ENCODE measurements around the gene ERGIC3. TPM values are rescaled to one million over a fixed set of nuclear protein-coding genes. Genes with fewer than 3 reads are reported as not detected.
A peak's percentile ranks its signal among the peaks of the same experiment; 100 is the strongest.

The ERGIC3 gene
- total and polyA plus RNA-seq, 2 of the 13 experiments (the other 11 are each of a cell fraction or from before 2014, with no cell fraction given): 407 to 670 TPM

GRCh38 chr20:35558451-35558850 lies 16.6 kb downstream of the ERGIC3 start:
- no peak overlapping the region for H3K4me3 ChIP-seq (replicated peaks in 1 of 3; ENCODE audit: insufficient read depth in 1 of 3, low read depth in 2 of 3, low read length in 3 of 3)
- H4K20me1 ChIP-seq (ENCODE audit: insufficient read depth, low read length): no peaks in the 10 kb centered on the region
- WGBS (ENCODE audit: low lambda C conversion rate): 94% methylated on average over 4 of the region's 4 CpGs
- H3K4me2 ChIP-seq (ENCODE audit: low read depth, low read length): no peak overlapping the region
- peaks cover 9% of the 10 kb centered on the region; the same call in 1 of the 2 replicates for H3K4me1 ChIP-seq (ENCODE audit: insufficient read depth, low read length)
- FAIRE-seq: no peak
- no peak for DNase-seq (ENCODE audit: low spot score)
- H3K27me3 ChIP-seq (ENCODE audit: control insufficient read depth in 1 of 2, insufficient read depth in 2 of 2, low read length in 2 of 2): no peaks in the 10 kb centered on the region
- intact Hi-C loops (cut with micrococcal nuclease; ENCODE audit: unreplicated experiment): no loop called here
- H3K79me2 ChIP-seq (ENCODE audit: insufficient read depth, low read length): no peaks in the 10 kb centered on the region
- no TSS peak for BruUV-seq (replicated peaks)
- POLR2A ChIA-PET: interaction anchor here (0.9 to 1.5 kb wide), 3 partner anchors 17 to 91 kb away, joined by 3 to 5 read pairs (median 3); partner anchors contain the start of genes ERGIC3 and SPAG4
- H2AFZ ChIP-seq (ENCODE audit: low read length): no peak overlapping the region
- no peaks in the 10 kb centered on the region for H3K9me3 ChIP-seq (ENCODE audit: low read length)
- no peak overlapping the region for H3K27ac ChIP-seq (ENCODE audit: extremely low read length, insufficient read depth, low read length)
- peaks cover 24 to 52% of the 10 kb centered on the region in 2 experiments for H3K36me3 ChIP-seq (replicated peaks in 1 of 2; ENCODE audit: control insufficient read depth in 1 of 2, insufficient read depth in 2 of 2, low read length in 2 of 2)
- CTCF ChIA-PET (ENCODE audit: low intra/inter-chr PET ratio, low total read pairs): no interaction called here
- TF ChIP-seq SIX4 (CRISPR knock-in tag; IDR thresholded peaks at IDR 0.05) (no peak), ZFP91 (CRISPR knock-in tag; IDR thresholded peaks at IDR 0.05; ENCODE audit: borderline replicate concordance) (0 out of 2 replicates have a peak, but pooled peaks have one; percentile 8), EP300 (IDR thresholded peaks at IDR 0.05; ENCODE audit: low read depth in 2 of 2, low read length in 2 of 2) (no peak), EP300 (CRISPR knock-in tag; IDR thresholded peaks at IDR 0.05; ENCODE audit: borderline replicate concordance) (no peak)
- H3K9ac ChIP-seq (ENCODE audit: insufficient read depth, low read depth, low read length): no peak overlapping the region
- no peak for ATAC-seq
- in situ Hi-C loops (cut with HindIII; ENCODE audit: extremely low pct_ligation_motif_present, low pct_unique_long_range_greater_than_20kb): no loop called here

GRCh38 chr20:35559042-35559693 lies 17.3 kb downstream of the ERGIC3 start:
- WGBS (ENCODE audit: low lambda C conversion rate): 93% methylated on average over 24 of the region's 24 CpGs
- in situ Hi-C loops (cut with HindIII; ENCODE audit: extremely low pct_ligation_motif_present, low pct_unique_long_range_greater_than_20kb) (no loop called here), intact Hi-C loops (cut with micrococcal nuclease; ENCODE audit: unreplicated experiment) (no loop called here)
- Histone ChIP-seq H3K4me1 (ENCODE audit: insufficient read depth, low read length) (peaks cover 9% of the 10 kb centered on the region; the same call in 1 of the 2 replicates), H4K20me1 (ENCODE audit: insufficient read depth, low read length) (no peaks in the 10 kb centered on the region), H2AFZ (ENCODE audit: low read length) (no peak overlapping the region), H3K27ac (ENCODE audit: extremely low read length, insufficient read depth, low read length) (no peak overlapping the region), H3K9me3 (ENCODE audit: low read length) (no peaks in the 10 kb centered on the region), H3K36me3 (replicated peaks in 1 of 2; ENCODE audit: control insufficient read depth in 1 of 2, insufficient read depth in 2 of 2, low read length in 2 of 2) (peaks cover 23 to 45% of the 10 kb centered on the region in 2 experiments), H3K27me3 (ENCODE audit: control insufficient read depth in 1 of 2, insufficient read depth in 2 of 2, low read length in 2 of 2) (no peaks in the 10 kb centered on the region), H3K4me2 (ENCODE audit: low read depth, low read length) (no peak overlapping the region), H3K9ac (ENCODE audit: insufficient read depth, low read depth, low read length) (no peak overlapping the region), H3K4me3 (replicated peaks in 1 of 3; ENCODE audit: insufficient read depth in 1 of 3, low read depth in 2 of 3, low read length in 3 of 3) (no peak overlapping the region), H3K79me2 (ENCODE audit: insufficient read depth, low read length) (no peaks in the 10 kb centered on the region)
- ATAC-seq (no peak), FAIRE-seq (no peak), DNase-seq (ENCODE audit: low spot score) (no peak)
- ChIA-PET CTCF (ENCODE audit: low intra/inter-chr PET ratio, low total read pairs) (no interaction called here), POLR2A (interaction anchor here (0.9 to 1.5 kb wide), 3 partner anchors 17 to 92 kb away, joined by 3 to 5 read pairs (median 3); partner anchors contain the start of genes ERGIC3 and SPAG4)
- BruUV-seq (replicated peaks): no TSS peak
- TF ChIP-seq RBFOX2 (IDR thresholded peaks at IDR 0.05; ENCODE audit: low read depth, low read length) (peak; percentile 52; the same call in 1 of the 2 replicates), ZNF12 (CRISPR knock-in tag; IDR thresholded peaks at IDR 0.05) (no peak), SRSF1 (optimal IDR thresholded peaks at IDR 0.05; ENCODE audit: low read depth, low read length) (peak; percentile 5), HNRNPK (IDR thresholded peaks at IDR 0.05; ENCODE audit: low read depth, low read length, poor library complexity, severe bottlenecking) (no peak), AGO2 (optimal IDR thresholded peaks at IDR 0.05; ENCODE audit: low read depth, low read length) (peak; percentile 93), HNF4A (CRISPR knock-in tag; IDR thresholded peaks at IDR 0.05) (0 out of 2 replicates have a peak, but pooled peaks have one; percentile 21), RBM39 (IDR thresholded peaks at IDR 0.05; ENCODE audit: low read depth, low read length, poor library complexity, severe bottlenecking) (peak; percentile 24)
